Activated naive CD4-positive, alpha-beta T cell treated with anti-CD3 and anti-CD28 coated beads, Interleukin-2, amount 50 U/mL, for 72 hours (primary cell): Measurements from ENCODE around the gene CD6. TPM values are rescaled to one million over a fixed set of nuclear protein-coding genes. Genes with fewer than 3 reads are reported as not detected.

ENCODE experiments used
- ATAC-seq, 2 donors: fragments of 150-1000 bp; cut with Tn5 transposase; 2 replicates each; pipeline ENCODE4 v1.10.0; 2021; ENCODE audit warnings: mild to moderate bottlenecking in 2 of 2, moderate library complexity in 2 of 2
- DNase-seq, 2 donors: peaks; one replicate each; pipeline ENCODE4 v3.0.0; 2021 to 2022; ENCODE audit warnings: low spot score in 2 of 2
- H3K27ac Mint-ChIP-seq, 2 donors: one replicate each; pipeline ENCODE4 v1.8.0; 2022; ENCODE audit warnings: mild to moderate bottlenecking in 2 of 2, mixed read lengths in 2 of 2
- H3K36me3 Mint-ChIP-seq, 2 donors: one replicate each; pipeline ENCODE4 v1.8.0; 2022; ENCODE audit warnings: mixed read lengths in 2 of 2
- H3K9me3 Mint-ChIP-seq, 2 donors: one replicate each; pipeline ENCODE4 v1.8.0; 2022; ENCODE audit warnings: mixed read lengths in 2 of 2
- total RNA-seq, 2 donors: library from RNA; stranded (reverse); gene quantifications; one replicate each; pipeline ENCODE4 v1.2.3, GENCODE V29; 2022

Gene CD6
- total RNA-seq, 2 donors from 2014 or later: 227 to 339 TPM

DNA sequence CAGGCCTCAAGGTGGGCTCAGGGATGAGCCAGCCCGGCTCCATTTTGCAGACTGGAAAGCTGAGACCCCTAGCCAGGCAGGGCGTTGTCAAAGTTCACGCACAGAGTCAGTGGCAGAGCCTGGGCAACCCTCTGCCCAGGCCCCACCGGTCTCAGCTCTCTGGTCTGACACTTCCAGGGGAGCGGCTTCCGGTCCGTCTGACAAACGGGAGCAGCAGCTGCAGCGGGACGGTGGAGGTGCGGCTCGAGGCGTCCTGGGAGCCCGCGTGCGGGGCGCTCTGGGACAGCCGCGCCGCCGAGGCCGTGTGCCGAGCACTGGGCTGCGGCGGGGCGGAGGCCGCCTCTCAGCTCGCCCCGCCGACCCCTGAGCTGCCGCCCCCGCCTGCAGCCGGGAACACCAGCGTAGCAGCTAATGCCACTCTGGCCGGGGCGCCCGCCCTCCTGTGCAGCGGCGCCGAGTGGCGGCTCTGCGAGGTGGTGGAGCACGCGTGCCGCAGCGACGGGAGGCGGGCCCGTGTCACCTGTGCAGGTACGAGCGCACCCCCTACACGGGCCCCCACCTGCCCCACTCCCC, 36.0 kb downstream of the CD6 start:
- no peak for DNase-seq
- peak overlapping the region; percentile 82 to 93 for H3K27ac Mint-ChIP-seq
- no peaks in the 10 kb centered on the region for H3K9me3 Mint-ChIP-seq
- peaks cover 27 to 50% of the 10 kb centered on the region in 2 donors for H3K36me3 Mint-ChIP-seq
- ATAC-seq: no peak

DNA sequence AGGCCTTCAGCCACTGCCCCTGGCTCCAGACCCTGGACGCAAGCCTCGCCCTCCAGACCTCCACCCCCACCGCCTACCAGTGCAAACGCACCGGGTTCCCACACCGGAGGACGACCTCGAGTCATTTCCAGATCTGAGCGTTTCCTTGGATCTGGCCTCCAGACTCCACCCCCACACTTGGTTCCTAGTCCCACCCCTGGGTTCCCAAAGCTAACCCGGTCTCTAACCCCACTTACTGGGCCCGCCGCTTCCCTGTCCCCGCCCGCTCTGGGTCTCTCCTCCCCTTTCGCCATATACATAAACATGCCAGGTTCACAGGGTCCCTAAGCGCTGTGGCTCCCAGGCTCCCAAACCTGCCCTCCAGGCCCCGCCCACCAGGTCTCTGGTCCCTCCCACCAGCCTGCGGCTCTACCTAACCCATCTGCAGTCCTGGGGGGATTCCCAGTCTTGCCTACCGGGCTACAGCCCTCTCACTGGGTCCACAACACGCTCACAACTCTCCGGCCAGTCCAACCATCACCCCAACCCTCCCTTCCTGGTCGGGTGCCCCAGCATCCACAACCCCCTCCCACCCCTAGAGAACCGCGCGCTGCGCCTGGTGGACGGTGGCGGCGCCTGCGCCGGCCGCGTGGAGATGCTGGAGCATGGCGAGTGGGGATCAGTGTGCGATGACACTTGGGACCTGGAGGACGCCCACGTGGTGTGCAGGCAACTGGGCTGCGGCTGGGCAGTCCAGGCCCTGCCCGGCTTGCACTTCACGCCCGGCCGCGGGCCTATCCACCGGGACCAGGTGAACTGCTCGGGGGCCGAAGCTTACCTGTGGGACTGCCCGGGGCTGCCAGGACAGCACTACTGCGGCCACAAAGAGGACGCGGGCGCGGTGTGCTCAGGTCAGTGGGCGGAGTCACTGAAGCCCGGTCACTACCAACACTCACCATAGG, 36.7 kb downstream of the CD6 start:
- H3K27ac Mint-ChIP-seq: peak overlapping the region; percentile 96 to 98
- H3K36me3 Mint-ChIP-seq: peaks cover 31 to 50% of the 10 kb centered on the region in 2 donors
- H3K9me3 Mint-ChIP-seq: no peaks in the 10 kb centered on the region
- DNase-seq: no peak
- no peak for ATAC-seq

DNA sequence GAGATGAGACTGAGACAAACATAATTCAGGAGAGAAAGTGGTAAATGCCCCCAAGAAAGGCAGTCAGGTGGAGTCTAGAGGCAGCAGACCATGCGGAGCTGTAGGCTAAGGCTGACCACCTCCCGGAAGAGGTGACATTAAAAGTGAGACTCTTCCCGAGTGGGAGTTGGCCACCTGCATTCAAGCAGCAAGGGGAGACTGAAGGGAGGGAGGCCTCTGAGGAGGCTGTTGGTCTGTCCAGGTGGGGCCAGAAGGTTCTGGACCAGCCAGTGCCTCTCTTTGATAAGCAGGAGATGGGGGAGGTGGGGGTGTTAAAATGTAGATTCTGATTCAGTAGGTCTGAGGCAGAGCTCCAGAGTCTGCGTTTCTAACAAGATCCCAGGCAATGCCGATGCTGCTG, 37.5 kb downstream of the CD6 start:
- DNase-seq: no peak
- peak overlapping the region; percentile 93 to 98 for H3K27ac Mint-ChIP-seq

DNA sequence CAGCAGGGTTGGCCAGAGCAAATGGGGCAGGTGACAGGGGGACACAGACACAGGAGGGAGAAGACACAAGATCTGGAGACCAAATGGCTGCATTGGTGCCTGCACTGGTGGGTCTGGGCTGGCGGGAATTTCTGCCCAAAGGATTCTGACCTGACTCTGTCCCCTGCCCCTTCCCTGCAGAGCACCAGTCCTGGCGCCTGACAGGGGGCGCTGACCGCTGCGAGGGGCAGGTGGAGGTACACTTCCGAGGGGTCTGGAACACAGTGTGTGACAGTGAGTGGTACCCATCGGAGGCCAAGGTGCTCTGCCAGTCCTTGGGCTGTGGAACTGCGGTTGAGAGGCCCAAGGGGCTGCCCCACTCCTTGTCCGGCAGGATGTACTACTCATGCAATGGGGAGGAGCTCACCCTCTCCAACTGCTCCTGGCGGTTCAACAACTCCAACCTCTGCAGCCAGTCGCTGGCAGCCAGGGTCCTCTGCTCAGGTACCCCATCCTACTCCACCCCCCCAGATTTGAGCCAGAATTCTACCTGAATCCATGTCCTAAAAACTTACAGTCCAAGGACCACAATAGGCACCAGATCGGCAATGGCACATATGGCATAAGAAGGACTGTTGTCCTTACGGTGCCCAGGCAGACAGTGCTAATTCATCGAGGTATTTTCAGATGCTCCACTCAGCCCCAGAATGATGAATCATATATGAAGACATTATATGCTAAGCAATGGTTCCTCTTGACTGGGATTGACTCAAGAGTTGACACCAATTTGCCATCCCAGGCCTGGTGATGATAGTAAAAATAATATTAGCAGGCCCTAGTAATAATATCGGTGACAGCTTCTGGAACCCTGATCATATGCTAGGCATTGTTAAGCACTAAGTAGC, 38.2 kb downstream of the CD6 start:
- ATAC-seq (peak in 1 of 2 donors; percentile 40), DNase-seq (no peak)
- H3K36me3 Mint-ChIP-seq: peaks cover 31 to 57% of the 10 kb centered on the region in 2 donors

More for the DNA sequence above, 37.5 kb downstream of the CD6 start:
- no peak for ATAC-seq
- Mint-ChIP-seq H3K36me3 (peaks cover 31 to 57% of the 10 kb centered on the region in 2 donors), H3K9me3 (no peaks in the 10 kb centered on the region)

DNA sequence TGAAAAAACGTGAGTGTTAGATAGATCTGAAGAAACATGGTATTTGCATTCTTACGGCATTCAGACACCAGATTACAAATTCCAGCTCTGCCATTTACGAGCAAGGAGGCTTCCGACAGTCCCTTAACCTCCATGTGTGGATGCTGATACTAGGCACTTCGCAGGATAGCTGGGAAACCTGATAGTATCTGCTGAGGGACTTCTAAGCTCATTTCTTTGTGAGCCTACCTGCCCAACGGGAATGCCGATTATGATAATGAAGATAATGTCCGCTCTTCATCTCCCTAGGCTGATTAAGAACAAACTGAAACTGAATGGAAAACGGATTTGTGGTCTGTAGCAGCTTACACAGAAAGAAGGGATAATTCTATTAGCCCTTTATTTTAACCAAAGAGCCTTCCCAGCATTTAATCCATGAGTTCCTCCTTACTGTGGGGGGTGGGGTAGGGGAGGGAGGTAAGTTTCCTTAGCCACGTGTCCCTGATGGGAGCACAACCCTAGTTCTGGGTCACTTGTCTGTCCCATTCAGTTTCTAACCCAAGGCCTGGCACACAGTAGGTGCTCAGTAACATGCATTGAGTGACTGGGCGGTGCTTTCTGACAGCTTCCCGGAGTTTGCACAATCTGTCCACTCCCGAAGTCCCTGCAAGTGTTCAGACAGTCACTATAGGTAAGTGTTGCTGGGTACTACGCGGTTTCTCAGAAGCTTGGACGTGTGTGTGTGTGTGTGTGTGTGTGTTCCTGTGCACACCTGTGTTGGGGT, 39.2 kb downstream of the CD6 start:
- DNase-seq (no peak), ATAC-seq (no peak)
- Mint-ChIP-seq H3K9me3 (no peaks in the 10 kb centered on the region), H3K27ac (peak overlapping the region; percentile 36 to 98), H3K36me3 (peaks cover 33 to 61% of the 10 kb centered on the region in 2 donors)

More for the DNA sequence above, 38.2 kb downstream of the CD6 start:
- H3K9me3 Mint-ChIP-seq: no peaks in the 10 kb centered on the region
- H3K27ac Mint-ChIP-seq: peak overlapping the region; percentile 93 to 98

DNA sequence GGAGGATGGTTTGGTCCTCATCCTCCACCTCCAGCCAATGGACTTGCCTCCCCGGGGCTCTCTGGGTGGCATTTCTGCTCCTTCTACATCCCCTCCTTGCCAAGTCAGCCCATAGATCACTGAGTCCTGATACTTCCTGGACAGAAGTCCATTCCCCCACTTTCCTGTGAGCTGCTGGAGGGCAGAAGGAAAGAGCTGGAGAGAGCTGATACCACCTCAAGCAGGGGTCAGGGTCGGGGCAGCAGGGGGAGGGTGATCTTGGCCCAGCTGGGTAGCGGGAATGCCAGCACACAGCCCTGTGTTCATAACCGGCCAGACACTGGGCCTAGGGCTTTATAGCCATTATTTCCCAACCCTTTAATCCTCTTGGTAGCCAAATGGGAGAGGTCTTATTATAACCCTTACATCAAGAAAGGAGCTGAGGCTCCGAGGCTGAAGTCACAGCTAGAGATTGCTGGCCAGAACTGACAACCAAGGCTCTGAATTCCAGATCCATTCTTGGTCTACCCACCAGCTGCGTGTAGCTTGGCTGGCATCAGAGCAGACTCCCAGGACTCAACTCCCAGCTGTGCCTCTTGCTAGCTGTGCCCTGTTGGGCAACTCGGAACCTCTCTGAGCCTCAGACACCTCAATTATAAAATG, 39.9 kb downstream of the CD6 start:
- ATAC-seq (no peak), DNase-seq (no peak)
- H3K27ac Mint-ChIP-seq: peak overlapping the region; percentile 36 to 98
- no peaks in the 10 kb centered on the region for H3K9me3 Mint-ChIP-seq
- peaks cover 37 to 65% of the 10 kb centered on the region in 2 donors for H3K36me3 Mint-ChIP-seq

DNA sequence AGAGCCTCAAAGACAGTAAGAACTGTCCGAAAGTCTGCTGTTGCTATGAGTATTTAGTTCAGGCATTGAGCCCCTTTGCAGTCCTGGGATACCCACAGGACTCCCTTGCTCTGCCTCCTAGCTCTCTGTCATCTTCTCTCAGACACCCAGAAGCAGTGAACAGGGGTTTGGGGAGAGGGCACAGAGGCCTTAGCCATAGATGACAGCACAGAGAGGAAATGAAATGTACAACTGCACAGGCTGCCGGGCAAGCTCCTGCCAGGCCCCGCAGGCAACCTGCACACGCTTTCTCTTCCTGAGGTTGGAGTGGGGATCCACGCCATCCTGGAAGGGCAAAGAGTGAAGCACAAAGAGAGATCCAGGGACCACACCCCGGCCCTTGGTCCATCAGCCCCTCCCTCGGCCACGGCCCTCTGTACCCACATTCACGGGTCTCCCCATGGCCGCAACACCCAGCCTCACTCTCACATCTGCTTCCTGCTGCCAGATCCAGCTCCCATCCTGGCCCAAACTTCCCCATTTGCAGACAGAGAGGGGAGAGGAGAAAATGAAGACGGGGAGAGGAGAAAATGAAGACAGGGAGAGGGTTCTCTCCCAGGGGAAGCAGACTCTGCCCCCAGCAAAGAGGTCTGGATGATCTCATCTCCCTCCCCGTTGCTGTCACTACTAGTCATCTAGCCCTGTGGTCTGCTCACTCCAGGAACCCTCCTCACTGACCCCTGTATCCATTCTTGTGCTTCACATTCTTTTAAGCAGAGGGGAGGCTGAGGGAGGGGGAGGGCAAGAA, 40.7 kb downstream of the CD6 start:
- ATAC-seq: peak in 1 of 2 donors; percentile 34
- no peaks in the 10 kb centered on the region for H3K9me3 Mint-ChIP-seq
- H3K27ac Mint-ChIP-seq: peak overlapping the region; percentile 94 to 98

DNA sequence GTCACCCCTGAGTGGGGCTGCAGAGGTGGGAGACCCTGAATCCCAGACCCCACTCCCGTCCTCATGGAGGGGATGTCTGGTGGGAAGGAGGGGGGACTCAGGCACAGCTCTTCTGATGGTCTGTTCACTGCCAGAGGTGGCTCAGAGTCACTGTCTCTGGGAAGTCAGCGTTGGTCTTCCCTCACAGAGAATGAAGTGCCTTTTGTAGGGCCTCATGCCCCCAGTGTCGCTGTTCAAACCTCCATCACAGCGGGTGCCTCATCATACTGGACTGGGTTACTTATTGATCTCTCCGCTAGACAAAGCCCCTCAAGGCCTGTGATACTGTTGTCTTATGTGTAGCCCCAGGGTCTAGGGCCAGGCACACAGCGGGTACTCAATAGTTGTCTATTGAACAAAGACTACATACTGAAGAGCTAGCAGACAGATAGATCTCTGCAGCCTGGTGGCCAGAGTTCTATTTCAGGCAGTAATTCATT, 41.3 kb downstream of the CD6 start:
- Mint-ChIP-seq H3K9me3 (no peaks in the 10 kb centered on the region), H3K36me3 (peaks cover 26 to 63% of the 10 kb centered on the region in 2 donors), H3K27ac (peak overlapping the region; percentile 94 to 98)
- ATAC-seq: no peak
- DNase-seq: no peak

More for the DNA sequence above, 40.7 kb downstream of the CD6 start:
- DNase-seq: no peak
- peaks cover 29 to 60% of the 10 kb centered on the region in 2 donors for H3K36me3 Mint-ChIP-seq

DNA sequence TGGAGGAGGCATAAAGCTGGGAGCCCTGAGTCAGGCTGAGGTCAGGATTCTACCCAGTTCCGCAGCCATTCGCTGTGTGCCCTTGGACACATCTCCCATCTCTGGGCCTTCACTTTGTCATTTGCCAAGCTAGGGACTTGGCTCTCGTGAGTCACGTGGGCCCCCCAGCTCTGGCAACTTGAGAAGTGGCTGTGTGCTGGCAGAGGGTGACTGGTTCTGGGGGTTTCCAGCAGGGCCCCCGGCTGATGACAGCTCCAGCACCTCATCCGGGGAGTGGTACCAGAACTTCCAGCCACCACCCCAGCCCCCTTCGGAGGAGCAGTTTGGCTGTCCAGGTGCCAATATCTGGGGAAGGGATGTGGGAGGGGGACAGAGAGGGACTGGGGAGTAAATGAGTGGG, 46.6 kb downstream of the CD6 start:
- no peak for ATAC-seq
- no peak for DNase-seq
- peaks cover 25 to 48% of the 10 kb centered on the region in 2 donors for H3K36me3 Mint-ChIP-seq
- peak overlapping the region; percentile 91 to 98 for H3K27ac Mint-ChIP-seq
- no peaks in the 10 kb centered on the region for H3K9me3 Mint-ChIP-seq

DNA sequence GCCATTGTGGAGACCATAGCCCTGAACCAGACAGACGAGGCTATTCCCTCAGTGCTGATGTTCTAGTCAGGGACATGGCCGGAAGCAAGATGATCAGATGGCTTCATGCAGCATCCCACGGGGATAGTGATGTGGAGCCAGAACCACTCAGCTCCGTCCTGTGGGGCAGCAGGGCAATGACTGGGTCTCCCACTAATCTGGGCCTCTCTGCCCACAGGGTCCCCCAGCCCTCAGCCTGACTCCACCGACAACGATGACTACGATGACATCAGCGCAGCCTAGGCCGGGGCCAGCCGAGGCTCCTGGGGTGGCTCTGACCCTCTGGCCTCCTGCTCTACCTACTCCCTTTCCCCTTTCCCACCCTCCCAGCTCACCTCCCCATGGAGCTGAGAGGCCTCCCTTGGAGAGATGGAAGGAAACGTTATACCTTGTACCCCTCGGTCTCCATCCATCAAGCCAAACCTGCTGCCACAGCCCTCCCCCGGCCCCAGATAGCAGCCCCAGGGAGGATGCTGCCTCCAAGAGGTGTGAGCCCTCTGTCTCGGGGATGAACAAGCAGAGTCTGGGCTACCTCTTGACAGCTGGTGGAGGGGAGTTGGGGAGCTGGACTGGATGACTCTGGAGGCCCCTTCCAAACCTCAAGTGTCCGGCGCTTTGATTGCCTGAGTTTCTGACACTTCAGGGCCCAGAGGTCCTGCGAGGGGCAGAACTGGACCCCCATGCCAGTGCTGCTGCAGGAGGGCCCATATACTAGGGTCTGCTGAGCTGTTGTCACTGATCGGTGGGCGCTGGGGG, 47.8 kb downstream of the CD6 start:
- no peak for ATAC-seq
- H3K9me3 Mint-ChIP-seq: no peaks in the 10 kb centered on the region
- H3K27ac Mint-ChIP-seq: peak overlapping the region; percentile 79 to 98
- peaks cover 23 to 40% of the 10 kb centered on the region in 2 donors for H3K36me3 Mint-ChIP-seq
- no peak for DNase-seq

DNA sequence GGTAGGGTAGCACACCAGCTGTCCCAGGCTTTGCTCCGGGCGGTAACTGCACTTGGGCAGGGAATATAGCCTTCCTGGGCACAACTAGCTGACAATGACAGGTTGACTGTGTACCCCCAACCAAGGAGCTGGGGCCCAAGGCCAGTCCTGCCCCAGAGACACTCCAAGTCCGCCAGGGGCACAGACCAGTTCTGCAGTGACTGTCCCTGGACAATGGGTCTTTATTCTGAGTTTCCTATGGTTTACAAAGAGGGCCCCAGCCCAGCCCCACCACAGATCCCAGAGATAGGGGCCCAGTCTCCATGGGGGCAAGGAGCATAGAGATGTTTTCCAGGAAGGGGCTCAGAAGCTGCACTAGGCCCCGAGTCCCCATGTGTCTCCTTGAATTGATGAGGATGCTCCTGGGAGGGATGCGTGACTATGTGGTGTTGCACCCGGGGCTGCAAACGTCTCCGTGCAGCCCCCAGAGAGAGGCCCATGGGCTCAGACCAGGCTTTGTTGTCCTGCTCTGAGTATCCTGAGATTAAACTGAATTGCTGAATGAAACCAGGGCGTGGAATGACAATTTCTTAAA, 48.4 kb downstream of the CD6 start:
- H3K27ac Mint-ChIP-seq: peak overlapping the region; percentile 98
- H3K36me3 Mint-ChIP-seq: peaks cover 26 to 42% of the 10 kb centered on the region in 2 donors
- peak in 1 of 2 donors; percentile 56 for DNase-seq
- H3K9me3 Mint-ChIP-seq: no peaks in the 10 kb centered on the region
- no peak for ATAC-seq

DNA sequence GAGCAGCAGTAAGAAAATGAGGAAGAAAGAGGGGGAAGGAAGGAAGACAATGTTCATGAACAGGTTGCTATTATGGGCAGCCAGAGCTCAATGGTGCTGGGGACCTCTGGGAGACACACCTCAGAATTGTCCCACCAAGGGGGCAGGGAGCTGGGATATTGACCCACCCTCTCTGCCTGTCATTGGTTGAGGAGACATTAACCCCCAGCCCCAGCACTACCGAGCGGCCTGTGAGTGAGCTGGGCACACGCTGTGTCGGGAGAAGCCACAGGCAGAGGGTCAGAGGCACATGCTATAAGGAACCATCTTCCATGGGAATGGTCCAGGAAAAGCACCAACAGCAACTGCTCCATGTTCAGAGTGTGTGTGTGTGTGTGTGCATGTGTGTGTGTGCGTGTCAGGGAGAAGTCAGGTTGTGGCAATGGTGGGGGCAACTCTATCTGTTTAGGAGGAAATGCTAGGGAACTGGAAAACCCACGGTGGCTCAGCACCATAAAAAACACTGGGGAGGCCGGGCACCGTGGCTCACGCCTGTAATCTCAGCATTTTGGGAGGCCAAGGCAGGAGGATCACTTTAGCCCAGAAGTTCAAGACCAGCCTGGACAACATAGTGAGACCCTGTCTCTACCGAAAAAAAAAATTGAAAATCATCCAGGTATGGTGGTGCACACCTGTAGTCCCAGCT, 49.2 kb downstream of the CD6 start:
- ATAC-seq (no peak), DNase-seq (peak in 1 of 2 donors; percentile 55)
- Mint-ChIP-seq H3K27ac (peak overlapping the region; percentile 98), H3K9me3 (no peaks in the 10 kb centered on the region), H3K36me3 (peaks cover 31 to 45% of the 10 kb centered on the region in 2 donors)

DNA sequence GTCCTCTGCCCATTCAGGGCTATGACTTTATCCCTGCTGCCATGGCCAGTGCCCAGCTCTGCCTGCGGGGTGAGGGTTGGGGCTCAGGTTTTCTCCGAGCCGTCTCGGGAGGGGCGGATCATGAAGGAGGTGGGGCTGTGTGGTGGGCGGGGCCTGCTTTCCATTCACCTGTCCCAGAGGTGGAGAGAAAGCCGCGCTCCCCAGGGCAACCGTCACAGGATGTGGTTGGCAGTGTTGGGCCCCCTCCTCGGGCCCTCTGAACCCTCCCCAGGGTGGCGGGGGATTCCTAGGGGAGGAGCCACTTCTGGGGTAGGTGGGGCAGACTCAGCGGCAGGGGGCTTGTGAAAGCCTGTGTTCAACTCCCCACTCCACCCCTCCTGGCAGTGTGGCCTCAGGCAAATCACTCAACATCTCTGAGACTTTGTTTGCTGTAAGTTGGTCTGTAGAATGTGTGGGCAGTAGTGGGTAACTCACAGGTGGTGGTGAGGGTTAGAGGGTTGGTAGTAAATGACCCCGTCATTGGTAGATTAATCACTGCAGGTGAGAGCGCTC, 50.3 kb downstream of the CD6 start:
- Mint-ChIP-seq H3K36me3 (peaks cover 34 to 37% of the 10 kb centered on the region in 2 donors), H3K27ac (peak overlapping the region; percentile 98), H3K9me3 (no peaks in the 10 kb centered on the region)
- ATAC-seq (peak; percentile 55 to 57), DNase-seq (peak; percentile 75 to 90)
